ENCODE results near the gene WDR82.

The WDR82 gene

DNA sequence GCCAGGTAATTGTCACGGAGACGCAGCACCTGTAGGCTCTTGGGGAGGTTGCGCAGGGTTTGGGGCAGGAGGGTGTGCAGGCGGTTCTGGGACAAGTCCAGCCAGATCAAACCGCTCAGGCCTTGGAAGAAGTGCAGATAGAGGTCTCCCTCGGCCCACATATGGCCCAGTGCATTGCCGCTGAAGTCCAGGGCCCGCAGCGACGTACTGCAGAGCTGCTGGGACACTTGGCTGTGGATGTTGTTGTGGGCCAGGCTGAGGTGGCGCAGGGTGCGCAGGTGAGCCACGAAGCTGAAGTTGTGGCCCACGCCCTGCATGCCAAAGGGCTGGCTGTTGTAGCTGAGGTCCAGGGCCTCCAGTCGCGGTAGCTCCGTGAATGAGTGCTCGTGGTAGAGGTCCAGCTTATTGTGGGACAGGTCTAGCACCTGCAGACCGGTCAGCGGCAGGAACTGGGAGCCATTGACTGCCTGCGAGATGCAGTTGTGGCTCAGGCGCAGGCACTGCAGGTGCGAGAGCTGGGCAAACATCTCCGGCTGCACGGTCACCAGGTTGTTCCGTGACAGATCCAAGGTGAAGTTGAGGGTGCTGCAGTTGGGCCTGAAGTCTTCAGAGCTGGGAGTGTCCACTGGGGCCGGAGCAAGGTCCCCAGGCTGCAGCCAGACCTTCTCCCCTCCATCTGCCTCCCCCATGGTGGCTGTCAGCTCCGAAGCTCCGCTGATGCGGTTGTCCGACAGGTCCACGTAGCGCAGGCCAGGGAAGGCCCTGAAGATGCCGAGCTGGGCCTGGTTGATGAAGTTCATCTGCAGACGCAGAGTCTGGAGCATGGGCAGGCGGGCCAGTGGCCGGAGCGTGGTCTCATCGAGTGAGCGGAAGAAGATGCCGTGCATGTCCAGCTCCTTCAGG lies 55.9 kb downstream of the WDR82 start:
- no peak for DNase-seq (ENCODE audit: low spot score)

DNA sequence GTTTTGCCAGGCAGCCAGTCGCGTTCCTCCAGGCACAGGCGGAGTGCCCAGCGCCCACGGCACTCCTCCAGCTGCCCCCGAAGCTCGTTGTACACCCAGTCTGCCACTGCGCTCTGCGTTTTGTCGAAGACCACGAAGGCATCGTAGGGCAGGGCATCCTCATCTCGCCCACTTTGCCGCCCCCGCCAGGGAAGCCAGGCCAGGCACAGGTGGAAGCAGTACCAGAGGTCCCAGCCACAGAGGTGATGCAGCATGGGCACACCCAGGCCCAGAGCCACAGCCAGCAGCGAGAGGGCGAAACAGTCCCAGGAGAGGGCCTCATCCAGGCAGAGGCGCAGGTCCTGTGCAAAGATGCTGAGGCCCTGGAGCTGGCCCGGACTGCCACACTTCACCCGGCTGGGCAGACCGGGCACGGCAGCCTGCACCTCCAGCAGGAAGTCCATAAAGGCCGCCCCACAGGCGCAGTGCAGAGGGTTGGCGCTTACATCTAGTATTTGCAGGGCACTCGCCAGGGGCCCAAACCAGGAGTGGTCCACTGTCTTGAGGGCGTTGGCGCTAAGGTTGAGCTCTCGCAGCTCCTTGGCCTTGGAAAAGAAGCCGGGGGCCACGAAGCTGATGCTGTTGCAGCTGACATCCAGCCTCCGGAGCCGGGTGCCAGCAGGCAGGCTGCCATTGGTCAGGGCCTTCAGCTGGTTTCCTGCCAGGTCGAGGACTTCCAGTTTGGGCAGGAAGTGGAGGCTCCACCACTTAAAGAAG lies 56.7 kb downstream of the WDR82 start:
- peak; percentile 45 for DNase-seq (ENCODE audit: low spot score)

DNA sequence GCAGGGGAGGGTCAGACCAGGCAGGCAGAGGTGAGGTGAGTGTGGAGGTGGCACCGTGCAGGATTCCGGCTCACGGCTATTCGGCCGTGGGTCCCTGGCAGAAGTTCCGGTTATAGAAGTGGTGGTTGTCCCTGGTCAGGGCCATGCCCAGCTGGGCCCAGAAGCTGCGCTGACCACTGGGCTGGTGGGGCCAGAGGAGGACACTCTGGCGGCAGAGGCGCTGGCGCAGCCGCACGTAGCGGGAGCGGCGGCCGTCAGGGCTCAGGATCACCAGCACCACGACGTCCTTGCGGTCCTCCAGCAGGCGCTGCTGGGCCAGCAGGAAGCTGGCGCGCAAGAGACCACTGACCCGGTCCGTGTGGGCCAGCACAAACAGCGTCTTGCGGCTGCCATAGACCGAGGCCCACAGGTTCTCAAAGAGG lies 57.3 kb downstream of the WDR82 start:
- no peak for DNase-seq (ENCODE audit: low spot score)

DNA sequence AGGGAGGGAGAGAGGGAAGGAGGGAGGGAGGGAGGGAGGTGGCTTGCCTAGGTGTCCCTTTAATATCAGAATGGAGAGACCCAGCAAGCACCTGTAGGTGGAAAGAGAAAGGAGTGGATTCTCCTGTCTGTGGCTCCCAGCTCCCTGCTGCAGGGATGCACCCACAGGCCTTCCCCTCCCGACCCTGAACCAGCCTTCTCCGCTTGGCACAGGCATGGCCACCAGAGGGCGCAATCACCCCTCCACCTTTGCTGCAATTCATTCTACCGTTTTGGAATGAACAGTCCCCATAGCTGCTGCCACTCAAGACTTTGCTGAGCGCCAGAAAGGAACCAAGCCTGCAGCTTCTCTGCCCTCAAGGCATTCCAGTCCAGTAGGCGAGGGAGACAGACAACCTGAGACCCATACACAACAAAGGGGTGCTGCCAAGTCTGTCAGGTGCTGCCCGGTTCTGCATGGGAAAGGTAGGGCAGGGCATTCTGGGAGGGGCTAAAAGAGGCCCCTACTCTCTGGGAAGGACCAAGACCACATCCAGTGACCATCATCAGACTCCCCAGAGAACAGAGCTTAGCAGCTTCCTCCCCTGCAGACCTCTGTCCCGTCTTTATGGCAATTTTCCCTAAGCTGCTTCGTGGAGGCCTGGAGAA lies 57.9 kb downstream of the WDR82 start:
- peak; percentile 93 for DNase-seq (ENCODE audit: low spot score)

DNA sequence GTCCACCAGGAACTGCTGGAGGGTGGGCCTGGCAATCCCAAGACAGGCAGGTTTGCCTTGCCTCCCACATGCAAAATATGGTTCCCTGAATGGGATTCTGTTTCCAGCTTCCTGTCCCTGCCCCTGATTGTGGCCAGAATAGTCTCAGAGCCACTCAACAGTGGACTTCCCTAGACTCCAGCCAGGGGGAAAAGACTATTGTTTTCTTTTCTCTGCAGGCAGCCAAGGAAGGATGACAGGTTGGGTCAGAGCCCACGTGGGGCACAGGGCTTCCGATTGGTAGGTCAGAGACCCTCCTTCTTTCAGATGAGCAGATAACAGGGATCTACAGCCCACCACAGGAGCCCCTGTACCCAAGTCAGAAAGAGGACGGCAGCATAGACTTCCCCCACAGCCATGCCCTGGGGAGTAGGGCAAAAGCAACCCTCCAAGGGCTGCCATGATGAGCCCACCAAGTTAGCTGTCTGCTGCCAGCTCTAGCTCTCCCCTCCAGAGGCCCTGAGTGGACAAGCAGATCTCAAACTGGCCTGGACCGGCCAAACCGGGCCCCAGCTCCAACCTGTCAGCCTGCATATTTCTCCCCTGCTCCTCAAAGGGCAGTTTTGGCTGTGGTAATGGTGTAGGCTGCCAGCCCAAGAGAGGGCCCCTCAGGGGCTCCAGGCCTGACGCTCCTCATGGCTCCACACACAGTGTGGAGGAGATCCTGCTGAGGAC lies 59.4 kb downstream of the WDR82 start:
- no peak for DNase-seq (ENCODE audit: low spot score)

DNA sequence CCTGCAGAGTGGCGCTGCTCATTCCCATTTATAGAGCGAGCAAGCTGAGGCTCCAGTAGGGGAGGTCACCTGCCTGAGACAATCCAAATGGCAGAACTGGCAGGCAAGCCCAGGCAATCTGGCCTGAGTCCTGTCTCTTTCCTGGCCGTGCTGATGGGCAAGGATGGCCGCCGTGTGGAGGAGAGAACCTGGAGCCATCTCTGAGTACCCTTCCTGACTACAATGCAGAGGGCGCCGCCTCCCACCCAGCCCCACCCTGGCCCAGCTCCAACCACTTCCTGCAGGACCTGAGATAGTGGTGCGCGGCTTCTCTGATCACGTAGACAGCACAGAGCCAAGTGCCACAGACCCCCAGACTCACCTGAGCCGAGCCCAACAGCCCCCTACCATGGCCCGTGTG lies 60.0 kb downstream of the WDR82 start:
- DNase-seq (ENCODE audit: low spot score) = peak; percentile 89

DNA sequence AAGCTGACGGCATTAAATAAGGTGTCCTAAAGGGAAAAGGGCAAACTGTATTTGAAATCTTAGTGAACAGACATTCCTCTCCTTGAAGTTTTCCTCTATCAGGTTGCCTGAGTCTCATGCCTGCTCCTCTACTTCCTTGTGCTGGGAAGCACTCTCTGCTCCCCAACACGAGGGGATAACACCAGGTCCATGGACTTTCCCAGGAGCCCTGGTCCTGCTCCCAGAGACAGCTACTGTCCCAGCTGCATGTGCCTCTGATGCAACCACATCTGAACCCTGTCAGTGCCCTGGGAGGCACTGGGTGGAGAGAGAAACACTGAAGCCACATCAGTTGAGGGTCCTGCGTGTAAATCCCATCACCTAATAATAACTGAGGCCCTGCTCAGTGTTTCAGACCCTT lies 60.4 kb downstream of the WDR82 start:
- no peak for DNase-seq (ENCODE audit: low spot score)

DNA sequence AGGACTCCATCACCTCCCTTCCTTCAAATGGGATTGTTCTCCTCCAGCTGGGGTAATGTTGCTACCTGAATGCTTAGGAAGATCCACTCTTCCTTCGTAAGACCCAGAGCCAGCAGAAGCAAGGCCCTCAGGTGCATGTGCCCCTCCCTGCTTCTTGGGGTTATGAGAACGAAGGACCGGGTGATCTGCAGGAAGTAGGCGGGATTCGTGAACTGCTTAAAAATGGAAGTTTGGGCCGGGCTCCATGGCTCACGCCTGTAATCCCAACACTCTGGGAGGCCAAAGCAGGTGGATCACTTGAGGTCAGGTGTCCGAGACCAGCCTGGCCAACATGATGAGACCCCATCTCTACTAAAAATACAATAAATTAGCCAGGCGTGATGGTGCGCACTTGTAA lies 61.0 kb downstream of the WDR82 start:
- DNase-seq (ENCODE audit: low spot score) = no peak

DNA sequence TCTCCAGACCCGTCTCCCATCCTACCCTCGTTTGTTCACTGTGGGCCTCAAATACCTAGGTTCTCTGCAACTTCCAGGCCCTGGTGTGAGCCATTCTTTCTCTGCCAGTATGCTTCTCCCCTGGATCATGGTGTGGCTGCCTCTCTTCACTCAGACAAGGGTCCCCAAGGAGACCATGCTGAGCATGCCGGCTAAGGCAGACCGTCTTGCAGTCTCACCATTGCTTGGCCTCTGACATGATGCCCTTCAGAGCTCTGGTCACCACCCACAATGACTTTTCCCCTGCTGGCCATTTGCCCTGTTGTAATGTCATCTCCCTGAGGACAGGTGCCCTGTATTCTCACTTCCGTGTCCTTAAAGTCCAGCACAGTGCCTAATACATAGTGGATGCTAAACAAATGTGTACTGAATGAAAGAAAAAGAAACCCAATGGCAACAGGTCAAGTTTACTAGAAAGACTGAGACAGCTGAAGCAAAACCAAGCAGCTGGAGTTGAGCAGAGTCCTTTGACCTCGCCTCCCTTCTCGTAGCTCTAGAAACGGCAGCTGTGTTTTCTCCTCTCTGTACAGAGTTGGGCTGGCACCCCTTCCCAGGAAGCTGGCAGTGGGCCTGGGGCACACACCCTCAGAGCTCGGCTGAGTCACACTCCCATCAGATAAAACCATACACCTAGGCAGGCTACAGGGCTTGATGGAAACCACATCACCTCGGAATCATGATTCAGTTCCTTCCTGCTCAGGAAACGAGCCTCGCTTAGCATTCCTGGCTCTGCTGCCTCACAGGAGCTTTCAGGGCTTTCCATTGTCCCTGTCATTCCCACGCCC lies 61.7 kb downstream of the WDR82 start:
- no peak for DNase-seq (ENCODE audit: low spot score)

DNA sequence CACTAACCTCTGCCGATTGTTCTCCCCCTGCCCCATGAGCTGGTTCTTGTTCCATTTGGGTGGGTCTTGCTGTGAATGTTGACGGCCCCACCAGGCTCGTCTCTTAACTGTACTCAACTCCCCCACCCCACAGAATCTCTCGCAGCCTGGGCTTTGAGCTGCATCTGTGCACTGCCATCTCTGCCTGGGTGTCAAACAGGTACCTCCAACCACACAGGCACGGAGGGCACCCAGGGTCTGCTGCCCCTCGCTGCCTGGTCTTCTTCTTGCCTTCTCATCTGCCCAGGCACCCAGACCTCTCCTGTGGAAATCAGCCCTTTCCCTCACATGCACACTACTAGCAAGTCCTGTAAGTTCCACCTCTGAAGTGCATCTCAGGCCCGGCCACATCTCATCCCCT lies 63.1 kb downstream of the WDR82 start:
- DNase-seq (ENCODE audit: low spot score) = no peak

DNA sequence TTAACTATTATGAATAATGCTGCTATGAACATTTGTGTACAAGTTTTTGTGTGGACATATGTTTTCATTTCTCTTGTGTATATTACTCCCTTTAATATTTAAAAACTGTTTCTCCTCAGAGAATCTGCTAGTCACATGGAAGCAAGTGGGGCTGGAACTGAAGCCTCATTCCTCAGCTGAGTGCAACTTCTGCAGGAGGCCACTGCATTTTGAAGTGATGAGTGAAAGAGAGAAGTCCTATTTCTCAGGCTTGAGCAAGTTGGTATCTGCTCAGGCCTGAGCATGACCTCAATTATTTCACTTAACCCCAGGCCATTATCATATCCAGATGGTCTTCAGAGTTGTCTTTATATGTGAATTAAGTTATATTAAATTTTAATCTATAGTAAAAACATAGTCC lies 64.5 kb downstream of the WDR82 start:
- no peak for DNase-seq (ENCODE audit: low spot score)

DNA sequence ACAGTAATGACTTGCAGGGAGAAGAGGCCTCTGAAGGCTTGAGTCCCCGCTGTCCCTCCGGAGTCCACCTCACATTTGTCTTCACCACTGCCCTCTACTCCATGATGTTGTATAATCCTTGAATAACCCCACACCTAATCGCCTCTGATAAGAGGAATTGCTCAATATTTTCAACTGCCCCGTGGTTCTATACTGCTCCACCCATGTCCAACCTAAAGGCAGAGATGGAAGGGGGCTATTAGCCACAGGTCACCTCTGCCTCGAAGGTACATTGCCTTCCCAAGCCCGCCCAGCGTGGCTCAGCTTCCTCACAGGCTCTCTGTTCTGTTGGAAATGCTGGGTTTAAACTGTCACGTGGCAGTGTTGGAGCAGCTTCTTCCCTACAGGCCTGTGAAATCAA lies 65.4 kb downstream of the WDR82 start:
- no peak for DNase-seq (ENCODE audit: low spot score)

DNA sequence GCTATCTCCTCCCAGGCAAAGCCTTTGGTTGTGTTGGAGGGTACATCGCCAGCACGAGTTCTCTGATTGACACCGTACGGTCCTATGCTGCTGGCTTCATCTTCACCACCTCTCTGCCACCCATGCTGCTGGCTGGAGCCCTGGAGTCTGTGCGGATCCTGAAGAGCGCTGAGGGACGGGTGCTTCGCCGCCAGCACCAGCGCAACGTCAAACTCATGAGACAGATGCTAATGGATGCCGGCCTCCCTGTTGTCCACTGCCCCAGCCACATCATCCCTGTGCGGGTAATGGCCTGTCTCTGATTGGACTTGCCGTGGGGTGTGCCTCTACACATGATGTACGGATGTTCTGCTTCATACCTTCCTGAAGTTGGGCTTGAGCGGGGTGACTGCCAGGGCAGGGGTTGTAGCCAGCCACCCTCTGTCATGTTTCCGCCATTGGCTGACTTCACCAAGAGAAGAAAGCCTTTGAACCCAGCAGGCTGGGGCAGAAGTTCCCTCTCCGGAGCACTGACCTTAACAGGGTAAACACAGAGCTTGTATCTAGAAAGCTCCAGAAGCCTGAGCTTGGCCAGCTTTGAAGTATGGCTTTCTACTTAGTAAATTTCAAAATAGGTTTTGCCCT lies 67.1 kb downstream of the WDR82 start:
- no peak for DNase-seq (ENCODE audit: low spot score)

DNA sequence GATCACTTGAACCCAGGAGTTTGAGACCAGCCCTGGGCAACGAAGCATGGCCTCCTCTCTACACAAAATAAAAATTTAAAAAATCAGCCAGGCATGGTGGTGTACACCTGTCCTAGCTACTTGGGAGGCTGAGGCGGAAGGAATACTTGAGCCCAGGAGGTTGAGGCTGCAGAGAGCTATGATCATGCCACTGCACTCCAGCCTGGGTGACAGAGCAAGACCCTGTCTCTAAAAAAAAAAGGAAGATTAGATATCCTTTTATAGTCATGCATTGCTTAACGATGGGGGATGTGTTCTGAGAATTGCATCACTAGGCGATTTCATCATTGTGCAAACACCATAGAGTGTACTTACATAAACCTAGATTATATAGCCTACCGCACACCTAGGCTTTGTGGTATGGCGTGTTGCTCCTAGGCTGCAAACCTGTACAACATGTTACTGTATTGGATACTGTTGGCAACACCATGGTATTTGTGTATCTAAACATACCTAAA lies 67.9 kb downstream of the WDR82 start:
- DNase-seq (ENCODE audit: low spot score) = no peak

DNA sequence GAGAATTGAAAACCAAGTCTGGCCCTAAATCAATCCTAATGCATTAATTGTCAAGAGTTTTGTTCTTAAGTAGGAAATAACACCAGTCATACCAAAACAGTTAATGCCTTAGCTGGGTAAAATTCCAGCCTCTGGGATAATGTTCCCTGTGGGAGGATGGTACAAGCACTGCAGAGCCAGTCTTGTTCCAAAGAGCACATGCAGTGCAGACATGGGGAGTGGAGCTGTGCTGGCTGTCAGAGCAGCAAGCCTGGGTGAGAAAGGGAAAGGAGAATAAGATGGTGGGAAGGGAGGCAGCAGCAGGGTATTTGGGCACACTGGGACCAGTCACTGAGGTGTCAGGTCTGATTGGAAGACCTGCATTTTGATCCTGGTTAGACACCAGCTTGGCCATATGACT lies 68.4 kb downstream of the WDR82 start:
- DNase-seq (ENCODE audit: low spot score) = no peak

DNA sequence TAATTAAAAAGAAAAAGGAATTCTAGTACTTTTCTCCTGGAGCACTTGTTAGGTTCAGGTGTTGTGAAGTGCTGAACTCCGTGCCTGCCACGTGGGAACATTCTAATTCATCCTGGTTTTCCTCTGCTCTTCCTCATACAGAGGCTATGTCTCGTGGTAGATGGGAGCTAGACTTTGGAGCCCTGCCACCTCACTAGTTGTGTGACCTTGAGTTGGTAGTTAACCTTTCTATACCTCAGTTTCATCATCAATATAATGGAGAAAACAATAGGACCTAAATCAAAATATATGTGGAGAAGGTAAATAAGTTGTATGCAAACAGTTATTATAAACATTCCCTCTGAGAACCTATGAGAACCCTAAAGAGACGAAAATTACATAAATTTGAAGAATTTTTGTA lies 69.9 kb downstream of the WDR82 start:
- DNase-seq (ENCODE audit: low spot score) = no peak

DNA sequence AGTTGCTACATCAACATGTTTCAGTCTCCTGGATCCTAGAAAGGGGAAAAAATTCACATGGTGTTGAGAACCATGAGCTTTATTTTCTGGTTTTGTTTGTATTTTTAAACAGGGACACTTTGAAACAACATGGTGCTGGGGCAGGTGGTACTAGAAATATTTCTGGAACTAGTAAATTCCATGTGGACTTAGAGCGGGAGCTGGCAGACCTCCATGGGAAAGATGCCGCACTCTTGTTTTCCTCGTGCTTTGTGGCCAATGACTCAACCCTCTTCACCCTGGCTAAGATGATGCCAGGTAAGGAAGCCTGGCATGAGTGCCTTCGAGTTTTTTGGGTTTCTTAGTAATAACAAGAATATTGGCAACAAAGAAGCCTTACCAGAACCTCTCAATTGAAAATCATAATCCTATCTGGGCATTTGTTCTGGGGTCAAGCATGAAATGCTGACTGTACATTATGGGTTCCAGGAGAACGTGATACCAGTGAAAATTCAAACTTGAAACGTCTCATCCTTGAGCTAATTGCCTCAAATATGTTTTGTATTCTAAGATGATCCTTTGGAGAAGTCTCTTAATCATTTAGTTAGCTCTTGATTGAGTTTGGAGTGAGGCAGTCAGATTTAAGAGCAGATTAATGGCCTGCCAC lies 72.6 kb downstream of the WDR82 start:
- peak; percentile 93 for DNase-seq (ENCODE audit: low spot score)
